Keratinocyte (primary cell): ENCODE measurements around the gene RASA3.

ENCODE experiments used
- EZH2 ChIP-seq: IDR thresholded peaks from one replicate; pipeline ENCODE4 v1.6.1; 2012; ENCODE audit warnings: inconsistent platforms, mild to moderate bottlenecking, low read length, moderate library complexity
- TF ChIP-seq, protein P1 (sequence below), 3 experiments: IDR thresholded peaks in 1 of 3; conservative IDR thresholded peaks in 1 of 3; optimal IDR thresholded peaks in 1 of 3; 2 replicates in 2 of 3; 3 replicates in 1 of 3; pipeline versions ENCODE3 to v1.5.1; 2011; ENCODE audit warnings: low read length in 3 of 3, mild to moderate bottlenecking in 3 of 3, moderate library complexity in 2 of 3, control low read depth in 1 of 3, inconsistent platforms in 1 of 3; ENCODE audit not compliant: insufficient read depth in 2 of 3; ENCODE audit errors: extremely low read depth in 1 of 3

DNA sequence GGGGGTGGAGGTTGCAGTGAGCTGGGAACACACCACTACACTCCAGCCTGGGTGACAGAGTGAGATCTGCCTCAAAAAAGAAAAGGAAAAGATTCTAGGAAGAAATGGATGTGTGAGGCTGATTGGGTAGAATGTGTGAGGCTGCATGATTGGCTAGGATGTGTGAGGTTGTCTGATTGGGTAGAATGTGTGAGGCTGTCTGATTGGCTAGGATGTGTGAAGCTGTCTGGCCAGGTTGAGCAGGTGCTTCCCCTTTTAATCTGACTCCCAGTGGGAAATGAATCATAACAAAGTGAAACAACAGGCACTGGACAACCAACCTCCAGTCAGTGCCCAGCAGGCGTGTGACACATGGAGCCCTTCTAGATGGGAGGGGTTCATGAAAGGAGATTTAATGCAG, 173.2 kb downstream of the RASA3 start:
- TF ChIP-seq, protein P1, sequence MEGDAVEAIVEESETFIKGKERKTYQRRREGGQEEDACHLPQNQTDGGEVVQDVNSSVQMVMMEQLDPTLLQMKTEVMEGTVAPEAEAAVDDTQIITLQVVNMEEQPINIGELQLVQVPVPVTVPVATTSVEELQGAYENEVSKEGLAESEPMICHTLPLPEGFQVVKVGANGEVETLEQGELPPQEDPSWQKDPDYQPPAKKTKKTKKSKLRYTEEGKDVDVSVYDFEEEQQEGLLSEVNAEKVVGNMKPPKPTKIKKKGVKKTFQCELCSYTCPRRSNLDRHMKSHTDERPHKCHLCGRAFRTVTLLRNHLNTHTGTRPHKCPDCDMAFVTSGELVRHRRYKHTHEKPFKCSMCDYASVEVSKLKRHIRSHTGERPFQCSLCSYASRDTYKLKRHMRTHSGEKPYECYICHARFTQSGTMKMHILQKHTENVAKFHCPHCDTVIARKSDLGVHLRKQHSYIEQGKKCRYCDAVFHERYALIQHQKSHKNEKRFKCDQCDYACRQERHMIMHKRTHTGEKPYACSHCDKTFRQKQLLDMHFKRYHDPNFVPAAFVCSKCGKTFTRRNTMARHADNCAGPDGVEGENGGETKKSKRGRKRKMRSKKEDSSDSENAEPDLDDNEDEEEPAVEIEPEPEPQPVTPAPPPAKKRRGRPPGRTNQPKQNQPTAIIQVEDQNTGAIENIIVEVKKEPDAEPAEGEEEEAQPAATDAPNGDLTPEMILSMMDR (optimal IDR thresholded peaks at IDR 0.05 in 1 of 3, IDR thresholded peaks at IDR 0.05 in 1 of 3, conservative IDR thresholded peaks at IDR 0.05 in 1 of 3; ENCODE audit: extremely low read depth in 1 of 3, insufficient read depth in 2 of 3, low read length in 3 of 3): no peak
- no peak for TF ChIP-seq EZH2
